GM19468 (cell line): ENCODE data around the gene RPUSD3.
"Not testable (repeated sequence)": the region's sequence is repeated elsewhere in the genome, so short reads cannot be mapped to it uniquely, and the experiment has no call there.

ENCODE experiments used
- ATAC-seq: cut with Tn5 transposase; IDR thresholded peaks from one replicate; pipeline ENCODE4 v1.9.1; 2021; ENCODE audit warnings: mild to moderate bottlenecking, moderate library complexity, moderate number of reproducible peaks; ENCODE audit not compliant: unreplicated experiment; ENCODE audit errors: extremely low read depth

The RPUSD3 gene

DNA sequence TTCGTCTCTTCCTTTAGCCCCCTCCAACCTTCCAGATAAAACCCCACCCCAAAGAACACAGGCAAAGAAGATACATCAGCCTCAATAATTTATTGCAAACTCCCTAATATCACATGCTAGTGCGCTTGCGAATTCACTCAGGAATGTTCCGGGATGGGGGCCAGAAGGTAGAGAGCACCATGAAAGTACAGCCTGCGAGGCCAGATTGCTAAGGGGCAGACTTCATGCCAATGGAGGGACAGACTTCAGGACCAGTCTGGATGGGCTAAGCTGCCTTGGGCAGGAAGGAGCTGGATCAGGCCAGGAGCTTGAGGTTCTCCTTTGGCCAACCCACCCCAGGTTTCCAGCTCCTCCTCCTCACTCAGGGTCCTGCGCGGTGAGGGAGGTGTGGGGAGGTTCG, 22.8 kb upstream of the RPUSD3 start:
- ATAC-seq, result no peak

DNA sequence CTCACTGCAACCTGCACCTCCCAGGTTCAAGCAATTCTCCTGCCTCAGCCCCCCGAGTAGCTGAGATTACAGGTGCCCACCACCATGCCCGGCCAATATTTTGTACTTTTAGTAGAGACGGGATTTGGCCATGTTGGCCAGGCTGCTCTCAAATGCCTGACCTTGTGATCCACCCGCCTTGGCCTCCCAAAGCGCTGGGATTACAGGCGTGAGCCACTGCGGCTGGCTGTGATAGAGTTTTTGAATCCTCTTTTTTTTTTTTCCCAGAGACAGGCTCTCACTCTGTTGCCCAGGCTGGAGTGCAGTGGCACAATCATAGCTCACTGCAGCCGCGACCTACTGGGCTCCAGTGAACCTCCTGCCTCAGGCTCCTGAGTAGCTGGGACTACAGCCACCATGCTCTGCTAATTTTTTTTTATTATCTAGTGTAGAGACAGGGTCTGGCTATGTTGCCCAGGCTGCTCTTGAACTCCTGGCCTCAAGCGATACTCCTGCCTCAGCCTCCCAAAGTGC, 21.4 kb upstream of the RPUSD3 start:
- ATAC-seq, result not testable (repeated sequence)

GRCh38 chr3:9864200-9864927, 20.6 kb upstream of the RPUSD3 start:
- ATAC-seq, result no peak

GRCh38 chr3:9863058-9863772, 19.4 kb upstream of the RPUSD3 start:
- no peak for ATAC-seq

GRCh38 chr3:9862391-9863057, 18.7 kb upstream of the RPUSD3 start:
- no peak for ATAC-seq

DNA sequence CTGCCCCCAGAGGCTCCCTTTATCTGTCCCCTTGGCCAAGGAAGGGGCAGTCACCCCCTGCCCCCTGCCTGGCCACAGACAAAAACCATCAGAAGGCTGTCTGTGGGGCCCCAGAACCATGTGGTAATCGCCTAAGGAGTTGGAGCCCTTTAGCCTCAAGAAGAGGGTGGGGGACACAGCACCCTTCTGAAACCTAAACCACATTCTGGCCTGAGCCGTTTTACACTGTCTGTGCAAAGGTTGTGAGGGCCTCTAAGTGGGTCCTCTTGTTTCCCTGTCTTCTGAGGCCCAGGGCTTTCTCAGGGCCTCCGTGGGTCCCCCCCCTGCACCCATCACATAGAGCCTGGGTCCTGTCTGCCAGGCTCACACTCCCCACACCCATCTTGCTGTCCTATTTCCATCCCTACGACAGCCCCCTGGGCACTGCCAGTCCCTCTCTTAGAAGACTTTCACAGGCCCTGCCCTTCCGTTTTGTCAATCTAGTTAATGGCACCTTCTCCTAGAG, 17.9 kb upstream of the RPUSD3 start:
- ATAC-seq, result no peak

- ATAC-seq, result no peak
Observed at GRCh38 chr3:9861201-9861600, 17.4 kb upstream of the RPUSD3 start.

GRCh38 chr3:9859530-9860025, 15.8 kb upstream of the RPUSD3 start:
- ATAC-seq, result no peak

DNA sequence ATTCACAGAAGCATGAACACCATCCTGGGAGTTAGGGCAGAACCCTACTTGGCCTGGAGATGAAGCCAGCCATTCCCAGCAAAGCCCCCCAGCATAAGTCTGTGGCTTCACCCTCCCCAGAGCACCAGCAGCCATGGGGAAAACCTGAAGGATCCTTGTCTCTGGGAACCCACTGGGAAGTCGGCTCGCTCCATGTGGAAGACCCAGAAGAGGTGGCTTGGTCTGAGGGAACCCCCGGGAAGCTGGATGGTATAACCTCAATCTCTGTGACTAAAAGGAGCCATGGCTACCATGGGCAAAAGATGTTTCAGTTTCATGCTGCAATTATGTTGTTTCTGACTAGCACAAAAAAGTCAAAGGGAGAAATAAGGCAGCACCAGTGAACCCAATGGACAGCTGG, 11.8 kb upstream of the RPUSD3 start:
- no peak for ATAC-seq

DNA sequence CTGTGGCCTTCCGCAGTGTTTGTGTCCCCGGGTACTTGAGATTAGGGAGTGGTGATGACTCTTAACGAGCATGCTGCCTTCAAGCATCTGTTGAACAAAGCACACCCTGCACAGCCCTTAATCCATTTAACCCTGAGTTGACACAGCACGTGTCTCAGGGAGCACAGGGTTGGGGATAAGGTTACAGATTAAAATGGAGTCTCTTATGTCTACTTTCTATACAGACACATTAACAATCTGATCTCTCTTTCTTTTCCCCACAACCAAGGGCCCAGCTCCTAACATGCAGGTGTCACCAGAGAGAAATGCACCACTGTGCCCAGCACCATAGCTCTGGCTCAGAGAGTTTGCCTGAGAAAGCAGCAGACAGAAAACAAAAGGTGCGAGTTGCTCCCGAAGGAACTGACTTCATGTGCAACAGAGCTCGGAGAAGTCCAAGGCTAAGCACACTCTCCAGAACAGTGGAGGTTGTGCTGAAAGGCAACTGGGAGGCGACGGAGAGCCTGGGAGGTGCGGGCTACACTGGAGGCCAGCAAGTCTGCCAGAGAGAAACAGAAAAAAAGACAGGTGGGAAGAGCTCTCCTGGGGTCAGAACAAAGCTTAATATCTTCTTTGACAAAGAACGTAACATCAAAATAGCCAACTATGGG, 10.6 kb upstream of the RPUSD3 start:
- not testable (repeated sequence) for ATAC-seq

- ATAC-seq, result no peak
Observed at GRCh38 chr3:9852528-9852927, 8.7 kb upstream of the RPUSD3 start.

DNA sequence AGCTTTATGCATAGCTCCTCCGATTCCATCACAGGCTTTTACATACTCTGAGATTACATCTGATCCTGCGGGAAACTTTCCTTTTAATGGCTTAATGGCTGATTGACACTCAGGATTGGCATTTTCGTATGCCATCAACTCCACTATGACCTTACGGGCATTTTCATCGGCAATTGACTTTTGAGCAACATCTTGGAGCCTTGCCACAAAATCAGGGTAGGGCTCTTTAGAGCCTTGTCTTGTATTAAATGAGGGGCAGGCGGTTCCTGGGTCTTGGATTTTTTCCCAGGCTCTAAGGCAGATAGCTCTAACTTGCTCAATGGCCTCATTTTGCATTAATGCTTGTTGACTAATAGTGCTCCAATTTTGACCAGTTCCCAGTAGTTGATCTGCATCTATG, 8.1 kb upstream of the RPUSD3 start:
- not testable (repeated sequence) for ATAC-seq

DNA sequence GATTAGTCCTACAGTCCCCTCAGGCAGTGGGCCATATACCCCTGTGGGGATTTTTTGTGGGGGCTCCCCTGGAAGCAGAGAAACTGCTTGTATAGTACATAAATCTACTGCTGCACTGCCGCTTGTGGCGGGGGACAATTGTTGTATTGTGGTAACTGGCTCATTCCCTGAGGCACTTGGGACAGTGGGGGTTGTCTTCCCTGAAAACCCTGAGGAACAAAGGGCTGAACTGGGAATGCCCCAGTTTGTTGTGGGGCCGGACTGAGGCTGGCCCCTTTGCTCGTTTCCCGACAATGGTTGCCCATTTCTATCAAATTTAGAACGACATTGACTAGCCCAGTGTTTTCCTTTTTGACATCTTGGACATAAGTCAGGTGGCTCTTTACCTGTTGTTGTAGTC, 7.6 kb upstream of the RPUSD3 start:
- ATAC-seq, result not testable (repeated sequence)

GRCh38 chr3:9848860-9849259, 5.1 kb upstream of the RPUSD3 start:
- not testable (repeated sequence) for ATAC-seq

- ATAC-seq, result not testable (repeated sequence)
Observed at GRCh38 chr3:9847870-9848269, 4.1 kb upstream of the RPUSD3 start.

GRCh38 chr3:9846931-9847488, 3.2 kb upstream of the RPUSD3 start:
- no peak for ATAC-seq

DNA sequence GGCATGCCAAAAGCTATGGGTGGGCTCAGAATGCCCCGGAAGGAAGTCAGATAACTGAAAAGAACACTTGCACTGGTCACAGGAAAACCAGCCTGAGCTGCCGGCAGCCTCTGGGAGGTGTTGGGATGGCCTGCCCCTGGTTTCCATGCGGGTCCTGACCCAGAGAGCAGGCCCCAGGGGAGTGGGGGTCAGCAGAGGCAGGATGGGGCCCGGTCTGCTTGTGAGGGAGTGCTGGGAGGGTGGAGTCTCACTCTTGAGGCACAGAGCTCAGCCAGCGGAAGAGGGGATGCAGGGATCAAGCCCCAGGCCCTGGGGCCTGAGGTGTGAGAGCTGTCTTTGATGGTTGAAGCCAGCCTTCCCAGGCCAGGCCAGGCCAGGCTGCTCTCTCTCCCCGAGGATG, 2.4 kb upstream of the RPUSD3 start:
- no peak for ATAC-seq

- ATAC-seq, result no peak
Observed at GRCh38 chr3:9841015-9841414, 2.8 kb downstream of the RPUSD3 start.

DNA sequence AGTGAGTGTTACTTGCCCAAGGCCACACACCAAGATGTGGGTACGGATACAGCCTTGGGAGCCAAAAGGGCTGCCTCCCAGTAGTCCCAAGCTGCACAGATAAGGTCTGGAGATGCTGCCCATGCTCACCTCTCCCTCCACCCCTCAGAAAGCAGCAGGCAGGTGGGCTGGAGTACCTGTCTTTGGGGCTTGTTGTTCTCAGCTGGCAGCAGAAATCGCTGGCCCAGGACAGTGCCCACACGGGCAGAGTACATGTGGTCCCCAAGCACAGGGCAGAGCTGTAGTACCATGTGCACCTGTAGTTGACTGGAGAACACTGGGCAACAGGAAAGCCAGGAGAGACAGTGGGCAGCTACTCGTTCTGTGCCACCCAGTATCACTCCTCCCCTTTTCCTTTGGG, 5.0 kb downstream of the RPUSD3 start:
- no peak for ATAC-seq
